M059J (cell line): Measurements from ENCODE around the gene PDZD4. TPM values are rescaled to one million over a fixed set of nuclear protein-coding genes. Genes with fewer than 3 reads are reported as not detected.
"Not testable (repeated sequence)": the region's sequence is repeated elsewhere in the genome, so short reads cannot be mapped to it uniquely, and the experiment has no call there.

Experiments
- DNase-seq: peaks from one replicate; pipeline ENCODE4 v3.0.0-alpha.2; 2012; ENCODE audit warnings: low read depth
- total RNA-seq: library from RNA; depleted of rRNA; stranded (reverse); fragments of >200 nt; shearing (Covaris generic); gene quantifications from 2 replicates; pipeline ENCODE4 v1.2.3, GENCODE V29; 2014

Gene PDZD4
- total RNA-seq, 1 experiment from 2014 or later = 2.7 TPM

- DNase-seq = no peak
Observed at GRCh38 chrX:153832728-153833127, 2.4 kb upstream of the PDZD4 start.

GRCh38 chrX:153831429-153832150 lies 1.2 kb upstream of the PDZD4 start:
- DNase-seq = no peak

- DNase-seq = no peak
Observed at GRCh38 chrX:153830640-153831428, 490 bp upstream of the PDZD4 start.

- no peak for DNase-seq
Observed at GRCh38 chrX:153829549-153829798, 870 bp downstream of the PDZD4 start.

GRCh38 chrX:153828723-153829548 lies 1.4 kb downstream of the PDZD4 start:
- DNase-seq = no peak

- DNase-seq = no peak
Observed at GRCh38 chrX:153828308-153828707, 2.0 kb downstream of the PDZD4 start.

GRCh38 chrX:153827903-153828302 lies 2.4 kb downstream of the PDZD4 start:
- DNase-seq = no peak

- DNase-seq = no peak
Observed at GRCh38 chrX:153827016-153827415, 3.3 kb downstream of the PDZD4 start.

GRCh38 chrX:153825042-153825441 lies 5.3 kb downstream of the PDZD4 start:
- no peak for DNase-seq

GRCh38 chrX:153824348-153824747 lies 6.0 kb downstream of the PDZD4 start:
- DNase-seq = no peak

- DNase-seq = no peak
Observed at GRCh38 chrX:153821066-153821465, 9.3 kb downstream of the PDZD4 start.

GRCh38 chrX:153820601-153821000 lies 9.7 kb downstream of the PDZD4 start:
- no peak for DNase-seq

- peak; percentile 32 for DNase-seq
Observed at GRCh38 chrX:153819384-153820040, 10.8 kb downstream of the PDZD4 start.

- DNase-seq = peak; percentile 49
Observed at GRCh38 chrX:153818571-153819383, 11.6 kb downstream of the PDZD4 start.

GRCh38 chrX:153818064-153818463 lies 12.3 kb downstream of the PDZD4 start:
- not testable (repeated sequence) for DNase-seq

GRCh38 chrX:153816831-153817690 lies 13.3 kb downstream of the PDZD4 start:
- DNase-seq = no peak

- DNase-seq = no peak
Observed at GRCh38 chrX:153814591-153815315, 15.6 kb downstream of the PDZD4 start.

- no peak for DNase-seq
Observed at GRCh38 chrX:153813161-153813560, 17.2 kb downstream of the PDZD4 start.

GRCh38 chrX:153812220-153812619 lies 18.1 kb downstream of the PDZD4 start:
- no peak for DNase-seq

GRCh38 chrX:153807976-153808375 lies 22.4 kb downstream of the PDZD4 start:
- no peak for DNase-seq
